Mesenchymal stem cell (in vitro differentiated cells and primary cell): ENCODE data around the gene LRFN2.

Source experiments
- DNase-seq: peaks from one replicate; pipeline ENCODE4 v3.0.0-alpha.2; 2013
- H2AFZ ChIP-seq: one replicate; pipeline ENCODE4 v1.6.1; 2013; ENCODE audit warnings: low read depth, mild to moderate bottlenecking, control low read depth, inconsistent platforms, low read length, moderate library complexity
- H2AK5ac ChIP-seq: 2 replicates; pipeline ENCODE4 v1.6.1; 2013; ENCODE audit warnings: low read length, moderate library complexity, mild to moderate bottlenecking, inconsistent platforms; ENCODE audit not compliant: severe bottlenecking
- H2BK120ac ChIP-seq: one replicate; pipeline ENCODE4 v1.6.1; 2013; ENCODE audit warnings: low read depth, mild to moderate bottlenecking, inconsistent platforms, low read length, moderate library complexity
- H2BK12ac ChIP-seq, 2 experiments: one replicate each; pipeline ENCODE4 v1.6.1; 2013; ENCODE audit warnings: inconsistent platforms in 2 of 2, low read length in 2 of 2, mild to moderate bottlenecking in 2 of 2, moderate library complexity in 2 of 2, control low read depth in 1 of 2
- H2BK15ac ChIP-seq: one replicate; pipeline ENCODE4 v1.6.1; 2013; ENCODE audit warnings: mild to moderate bottlenecking, low read depth, inconsistent platforms; ENCODE audit not compliant: poor library complexity, severe bottlenecking
- H2BK5ac ChIP-seq: 2 replicates; pipeline ENCODE4 v1.6.1; 2013; ENCODE audit warnings: low read depth, mild to moderate bottlenecking, low read length, control low read depth, inconsistent platforms; ENCODE audit not compliant: poor library complexity, severe bottlenecking
- H3K14ac ChIP-seq, 2 experiments: one replicate each; pipeline ENCODE4 v1.6.1; 2013; ENCODE audit warnings: inconsistent platforms in 2 of 2, low read length in 2 of 2, control low read depth in 1 of 2, mild to moderate bottlenecking in 1 of 2, moderate library complexity in 1 of 2
- H3K18ac ChIP-seq, 2 experiments: one replicate each; pipeline ENCODE4 v1.6.1; 2013; ENCODE audit warnings: inconsistent platforms in 2 of 2, low read length in 2 of 2, control low read depth in 1 of 2, low read depth in 1 of 2, mild to moderate bottlenecking in 1 of 2
- H3K23ac ChIP-seq, 2 experiments: one replicate each; pipeline ENCODE4 v1.6.1; 2013; ENCODE audit warnings: inconsistent platforms in 2 of 2, low read length in 2 of 2, mild to moderate bottlenecking in 2 of 2, moderate library complexity in 2 of 2, control low read depth in 1 of 2
- H3K27ac ChIP-seq: 2 replicates; pipeline ENCODE4 v1.5.1; 2013; ENCODE audit warnings: mild to moderate bottlenecking, moderate library complexity, low read length, control low read depth, inconsistent platforms; ENCODE audit not compliant: poor library complexity, severe bottlenecking
- H3K27me3 ChIP-seq, 2 experiments: 2 replicates each; pipeline versions ENCODE4 v1.6.1 to v1.7.0; 2013; ENCODE audit warnings: low read length in 2 of 2, mild to moderate bottlenecking in 2 of 2, moderate library complexity in 2 of 2, control low read depth in 1 of 2, inconsistent platforms in 1 of 2; ENCODE audit not compliant: control insufficient read depth in 1 of 2, insufficient read depth in 1 of 2
- H3K36me3 ChIP-seq, 2 experiments: 2 replicates each; pipeline versions ENCODE4 v1.6.1 to v1.7.0; 2013; ENCODE audit warnings: low read length in 2 of 2, control low read depth in 1 of 2, inconsistent platforms in 1 of 2, low read depth in 1 of 2, mild to moderate bottlenecking in 1 of 2; ENCODE audit not compliant: insufficient read depth in 2 of 2, control insufficient read depth in 1 of 2
- H3K4ac ChIP-seq, 2 experiments: one replicate each; pipeline ENCODE4 v1.6.1; 2013; ENCODE audit warnings: inconsistent platforms in 2 of 2, low read length in 2 of 2, mild to moderate bottlenecking in 2 of 2, moderate library complexity in 2 of 2, control low read depth in 1 of 2, low read depth in 1 of 2
- H3K4me1 ChIP-seq: 2 replicates; pipeline ENCODE4 v1.6.1; 2013; ENCODE audit warnings: low read depth, low read length, control low read depth; ENCODE audit not compliant: control insufficient read depth, insufficient read depth
- H3K4me2 ChIP-seq: 2 replicates; pipeline ENCODE4 v1.6.1; 2013; ENCODE audit warnings: low read length, mild to moderate bottlenecking, inconsistent platforms; ENCODE audit not compliant: poor library complexity, severe bottlenecking
- H3K4me3 ChIP-seq, 2 experiments: 2 replicates each; pipeline versions ENCODE4 v1.5.1 to v1.7.0; 2013; ENCODE audit warnings: low read length in 2 of 2, mild to moderate bottlenecking in 2 of 2, control low read depth in 1 of 2, low read depth in 1 of 2; ENCODE audit not compliant: insufficient read depth in 1 of 2
- H3K79me1 ChIP-seq: replicated peaks from 2 replicates; pipeline ENCODE4 v1.6.1; 2013; ENCODE audit warnings: mild to moderate bottlenecking, control low read depth, low read length, inconsistent platforms; ENCODE audit not compliant: poor library complexity, severe bottlenecking
- H3K9ac ChIP-seq: 2 replicates; pipeline ENCODE4 v1.7.0; 2013; ENCODE audit warnings: mild to moderate bottlenecking, low read length, moderate library complexity
- H3K9me3 ChIP-seq: 2 replicates; pipeline ENCODE4 v1.7.0; 2013; ENCODE audit warnings: mild to moderate bottlenecking, low read length; ENCODE audit not compliant: control insufficient read depth
- H4K8ac ChIP-seq: one replicate; pipeline ENCODE4 v1.6.1; 2013; ENCODE audit warnings: inconsistent platforms, mild to moderate bottlenecking, low read length, moderate library complexity
- H4K91ac ChIP-seq: one replicate; pipeline ENCODE4 v1.6.1; 2013; ENCODE audit warnings: mild to moderate bottlenecking, low read length, inconsistent platforms
- WGBS: methylation state at CpG from one replicate; pipeline ENCODE4 v1.1.7; 2013; ENCODE audit warnings: mixed read lengths; 5-methylcytosine and 5-hydroxymethylcytosine counted together

Gene LRFN2

GRCh38 chr6:40499215-40499614, 87.9 kb downstream of the LRFN2 start:
- no peak overlapping the region for H2AK5ac ChIP-seq
- H3K4ac ChIP-seq: no peak overlapping the region
- H3K27me3 ChIP-seq: peaks cover 7 to 49% of the 10 kb centered on the region in 2 experiments
- H3K4me2 ChIP-seq: no peak overlapping the region
- H3K9me3 ChIP-seq: no peaks in the 10 kb centered on the region
- H2BK12ac ChIP-seq: no peak overlapping the region
- no peak overlapping the region for H2AFZ ChIP-seq
- no peak overlapping the region for H2BK15ac ChIP-seq
- no peaks in the 10 kb centered on the region for H3K79me1 ChIP-seq
- no peak overlapping the region for H3K18ac ChIP-seq
- H4K91ac ChIP-seq: no peak overlapping the region
- H4K8ac ChIP-seq: no peak overlapping the region
- H2BK5ac ChIP-seq: no peak overlapping the region
- no peak overlapping the region for H3K27ac ChIP-seq
- H3K14ac ChIP-seq: no peak overlapping the region
- no peaks in the 10 kb centered on the region for H3K36me3 ChIP-seq
- no peak overlapping the region for H3K4me3 ChIP-seq
- H2BK120ac ChIP-seq: no peak overlapping the region
- no peak overlapping the region for H3K9ac ChIP-seq
- no peak for DNase-seq
- H3K4me1 ChIP-seq: no peaks in the 10 kb centered on the region
- WGBS: 58% methylated on average over 8 of the region's 8 CpGs
- H3K23ac ChIP-seq: no peak overlapping the region

- H3K4me2 ChIP-seq: no peak overlapping the region
- H3K27ac ChIP-seq: no peak overlapping the region
- no peak overlapping the region for H2BK120ac ChIP-seq
- no peak overlapping the region for H3K23ac ChIP-seq
- no peaks in the 10 kb centered on the region for H3K36me3 ChIP-seq
- no peak overlapping the region for H2BK5ac ChIP-seq
- H3K14ac ChIP-seq: no peak overlapping the region
- H4K8ac ChIP-seq: no peak overlapping the region
- no peak overlapping the region for H2BK15ac ChIP-seq
- no peaks in the 10 kb centered on the region for H3K79me1 ChIP-seq
- no peak overlapping the region for H3K9ac ChIP-seq
- DNase-seq: no peak
- peaks cover 7 to 58% of the 10 kb centered on the region in 2 experiments for H3K27me3 ChIP-seq
- H3K4ac ChIP-seq: no peak overlapping the region
- H3K4me1 ChIP-seq: no peaks in the 10 kb centered on the region
- H3K18ac ChIP-seq: no peak overlapping the region
- H2AFZ ChIP-seq: no peak overlapping the region
- H3K4me3 ChIP-seq: no peak overlapping the region
- WGBS: 88% methylated on average over 1 of the region's 1 CpG
- H2AK5ac ChIP-seq: no peak overlapping the region
- no peak overlapping the region for H2BK12ac ChIP-seq
- no peaks in the 10 kb centered on the region for H3K9me3 ChIP-seq
- no peak overlapping the region for H4K91ac ChIP-seq
Measured at GRCh38 chr6:40498148-40498547, 89.0 kb downstream of the LRFN2 start.

- no peak overlapping the region for H2AK5ac ChIP-seq
- no peak overlapping the region for H3K4ac ChIP-seq
- H3K18ac ChIP-seq: no peak overlapping the region
- no peaks in the 10 kb centered on the region for H3K36me3 ChIP-seq
- H2BK120ac ChIP-seq: no peak overlapping the region
- no peak overlapping the region for H2BK15ac ChIP-seq
- no peak overlapping the region for H3K9ac ChIP-seq
- peaks cover 6 to 72% of the 10 kb centered on the region in 2 experiments for H3K27me3 ChIP-seq
- DNase-seq: no peak
- H2AFZ ChIP-seq: no peak overlapping the region
- no peaks in the 10 kb centered on the region for H3K79me1 ChIP-seq
- H3K23ac ChIP-seq: no peak overlapping the region
- H4K8ac ChIP-seq: no peak overlapping the region
- H3K4me2 ChIP-seq: no peak overlapping the region
- no peaks in the 10 kb centered on the region for H3K4me1 ChIP-seq
- H3K27ac ChIP-seq: no peak overlapping the region
- 68% methylated on average over 7 of the region's 7 CpGs for WGBS
- no peak overlapping the region for H3K14ac ChIP-seq
- no peak overlapping the region for H3K4me3 ChIP-seq
- H2BK5ac ChIP-seq: no peak overlapping the region
- H2BK12ac ChIP-seq: no peak overlapping the region
- H4K91ac ChIP-seq: no peak overlapping the region
- H3K9me3 ChIP-seq: no peaks in the 10 kb centered on the region
Measured at GRCh38 chr6:40492187-40492586, 95.0 kb downstream of the LRFN2 start.

- WGBS: 87% methylated on average over 4 of the region's 4 CpGs
Measured at GRCh38 chr6:40490508-40490907, 96.7 kb downstream of the LRFN2 start.

More at GRCh38 chr6:40490508-40490907, 96.7 kb downstream of the LRFN2 start:
- no peaks in the 10 kb centered on the region for H3K36me3 ChIP-seq
- H2AFZ ChIP-seq: no peak overlapping the region
- no peak overlapping the region for H2BK15ac ChIP-seq
- no peak overlapping the region for H3K4me2 ChIP-seq
- no peak overlapping the region for H2BK12ac ChIP-seq
- no peak overlapping the region for H3K27ac ChIP-seq
- no peaks in the 10 kb centered on the region for H3K9me3 ChIP-seq
- DNase-seq: no peak
- no peak overlapping the region for H4K91ac ChIP-seq
- H4K8ac ChIP-seq: no peak overlapping the region
- no peak overlapping the region for H2BK120ac ChIP-seq
- peaks cover 6 to 75% of the 10 kb centered on the region in 2 experiments for H3K27me3 ChIP-seq
- no peak overlapping the region for H3K18ac ChIP-seq
- no peak overlapping the region for H3K4me3 ChIP-seq
- no peaks in the 10 kb centered on the region for H3K4me1 ChIP-seq
- no peak overlapping the region for H3K9ac ChIP-seq
- H3K23ac ChIP-seq: no peak overlapping the region
- H2AK5ac ChIP-seq: no peak overlapping the region
- no peak overlapping the region for H2BK5ac ChIP-seq
- no peak overlapping the region for H3K14ac ChIP-seq
- no peak overlapping the region for H3K4ac ChIP-seq
- H3K79me1 ChIP-seq: no peaks in the 10 kb centered on the region
